SK-N-SH (cell line): ENCODE data around the gene MACROD2.

Experiments
- CHD2 ChIP-seq: fragments of 150-350 bp; IDR thresholded peaks from 2 replicates; pipeline ENCODE4 v1.6.1; 2018; ENCODE audit warnings: low read length; ENCODE audit not compliant: partially characterized antibody
- CTCF ChIP-seq: fragments of 200-600 bp; sonication (generic); IDR thresholded peaks from 2 replicates; pipeline ENCODE4 v1.6.1; 2017; ENCODE audit warnings: antibody characterized with exemption, mild to moderate bottlenecking, moderate library complexity
- ELF1 ChIP-seq: IDR thresholded peaks from 2 replicates; pipeline ENCODE4 v1.4.0; 2012
- EP300 ChIP-seq, 2 experiments: IDR thresholded peaks; 2 replicates each; pipeline versions ENCODE4 v1.4.0 to v1.6.1; 2012; ENCODE audit warnings: borderline replicate concordance in 1 of 2, low read depth in 1 of 2, low read length in 1 of 2
- EZH2phosphoT487 ChIP-seq: fragments of 200-600 bp; sonication (generic); IDR thresholded peaks from 2 replicates; pipeline ENCODE4 v1.6.1; 2017; ENCODE audit warnings: low read depth, mixed run types, mild to moderate bottlenecking, antibody characterized with exemption, moderate library complexity, borderline replicate concordance
- JUND ChIP-seq: IDR thresholded peaks from 2 replicates; pipeline ENCODE4 v1.4.0; 2012
- MXI1 ChIP-seq: IDR thresholded peaks from 2 replicates; pipeline ENCODE4 v1.6.1; 2012; ENCODE audit warnings: mild to moderate bottlenecking, low read depth, low read length, improper control_type of control experiment
- REST ChIP-seq: IDR thresholded peaks from 2 replicates; pipeline ENCODE4 v1.6.1; 2012; ENCODE audit warnings: mild to moderate bottlenecking, low read depth, low read length, moderate library complexity

- TF ChIP-seq CHD2 (no peak), EZH2phosphoT487 (no peak), MXI1 (no peak), CTCF (no peak), ELF1 (no peak), JUND (no peak), REST (no peak), EP300 (IDR thresholded peaks at IDR 0.05; ENCODE audit: borderline replicate concordance in 1 of 2, low read depth in 1 of 2, low read length in 1 of 2) (no peak)
Measured at GRCh38 chr20:15030826-15031225, 1035.5 kb downstream of the MACROD2 start.
